GF-D8 (cell line): ENCODE results near the gene CRYL1.

Experiments used
- DNase-seq: peaks from one replicate; lab custom pipeline; 2025; lab: John Stamatoyannopoulos, UW

CRYL1 gene

DNA sequence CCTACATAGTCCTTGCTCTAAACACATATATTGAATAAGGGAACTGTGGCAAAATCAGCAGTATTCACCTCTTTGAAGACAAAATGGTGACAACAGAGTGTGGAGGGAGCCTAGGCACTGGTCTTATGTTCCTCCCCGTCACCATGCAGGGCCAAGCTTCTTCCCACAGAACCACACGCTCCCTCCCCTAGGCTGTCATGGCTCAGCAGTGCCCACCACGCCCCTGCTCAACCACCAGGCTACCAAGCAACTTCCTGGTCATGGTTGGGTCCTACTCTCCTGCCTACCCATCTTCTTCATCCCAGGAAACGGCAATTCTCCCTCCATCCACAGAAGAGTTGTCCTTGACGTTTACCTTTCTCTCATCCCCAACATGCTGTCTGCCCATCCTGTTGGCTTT, 126.1 kb downstream of the CRYL1 start:
- DNase-seq, result no peak

DNA sequence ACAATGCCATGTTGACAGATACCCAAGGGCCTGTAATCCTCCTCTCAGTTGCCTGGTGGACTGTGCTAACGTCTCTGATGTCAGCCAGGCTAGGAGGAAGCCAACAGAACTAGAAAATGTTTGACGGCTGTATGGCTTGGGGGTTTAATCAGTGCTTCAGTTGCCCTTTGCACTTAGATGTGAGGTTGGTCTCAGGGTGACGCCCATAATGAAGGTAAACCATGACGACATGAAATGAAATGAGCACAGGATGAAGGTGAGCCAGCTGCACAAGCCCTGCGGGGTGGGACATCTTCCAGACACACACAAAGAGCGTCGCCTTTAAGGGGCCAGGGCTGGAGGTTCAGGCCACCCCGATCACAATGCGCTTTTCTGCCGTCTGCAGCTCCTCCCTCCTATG, 127.2 kb downstream of the CRYL1 start:
- no peak for DNase-seq

DNA sequence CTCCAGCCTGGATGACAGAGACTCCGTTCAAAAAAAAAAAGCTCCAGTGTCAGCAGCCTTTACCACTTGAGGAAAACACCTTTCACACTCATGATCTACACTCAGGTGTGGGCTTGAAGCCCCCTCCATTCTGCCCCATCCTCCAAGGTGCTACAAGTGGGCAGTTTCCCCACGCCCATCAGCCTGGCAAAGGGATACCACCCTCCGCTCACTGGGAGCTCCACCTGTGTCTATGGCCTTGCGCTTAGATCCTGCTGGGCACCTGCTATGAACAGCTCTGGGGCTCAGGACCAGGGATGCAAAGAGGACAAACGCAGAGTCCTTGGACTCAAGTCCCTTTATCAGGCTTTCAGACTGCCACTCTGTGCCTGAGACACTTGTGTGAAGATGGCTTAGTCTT, 127.8 kb downstream of the CRYL1 start:
- DNase-seq, result no peak

DNA sequence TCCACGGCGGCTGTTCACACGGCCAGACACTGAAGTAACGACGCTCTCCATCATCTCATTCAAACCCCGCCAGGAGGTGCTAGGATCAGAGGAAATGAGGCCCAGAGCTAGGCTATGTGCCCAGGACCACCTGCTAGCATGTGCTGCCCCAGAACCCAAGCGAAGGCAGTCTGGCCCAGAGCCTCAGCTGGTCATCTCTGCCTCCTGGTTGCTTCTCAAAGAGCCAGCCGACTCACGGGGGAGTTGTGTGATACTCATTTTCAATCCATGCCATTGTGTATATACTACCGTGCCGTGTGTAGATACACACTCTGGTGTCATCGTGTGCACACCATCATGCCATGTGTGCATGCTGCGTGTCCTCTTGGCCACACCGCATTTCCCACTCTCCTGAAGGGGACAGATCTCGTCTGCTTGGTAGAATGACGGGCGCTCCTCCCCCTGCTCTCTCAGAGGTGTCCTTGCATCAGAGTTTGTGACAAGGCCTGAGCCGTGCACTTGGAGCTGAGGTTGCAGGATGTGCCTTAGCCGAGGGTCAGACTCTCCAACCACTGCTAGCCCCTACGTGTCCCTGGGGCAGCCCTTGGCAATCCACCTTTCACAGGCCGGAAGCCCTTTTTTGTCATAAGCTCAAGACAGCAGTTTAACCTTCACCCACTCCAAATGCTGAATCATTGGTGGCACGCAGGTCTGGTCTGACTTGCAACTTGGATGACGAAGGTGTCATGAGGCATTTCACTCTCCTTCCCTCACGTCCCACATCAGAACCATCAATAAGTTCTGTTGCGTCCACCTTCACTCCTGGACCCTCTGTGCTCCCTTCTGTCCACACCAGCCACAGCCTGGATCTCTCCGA, 130.4 kb downstream of the CRYL1 start:
- no peak for DNase-seq

DNA sequence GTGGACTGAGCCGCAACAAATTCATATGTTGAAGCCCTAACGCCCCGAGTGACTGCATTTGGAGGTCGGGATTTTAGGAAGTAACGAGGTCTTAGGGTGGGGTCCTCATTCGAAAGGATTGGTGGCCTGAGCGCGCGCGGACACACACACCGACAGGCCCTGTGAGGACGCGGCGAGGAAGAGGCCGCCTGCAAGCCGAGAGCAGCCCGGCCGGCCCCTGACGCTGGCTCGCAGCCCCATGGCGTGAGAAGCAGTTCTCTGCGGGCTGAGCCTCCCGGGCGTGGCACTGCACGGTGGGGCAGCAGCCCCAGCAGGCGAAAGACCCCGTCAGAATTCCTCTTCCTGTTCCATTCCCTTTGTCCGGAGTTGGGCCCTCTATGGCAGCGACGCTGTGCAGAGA, 131.2 kb downstream of the CRYL1 start:
- no peak for DNase-seq

DNA sequence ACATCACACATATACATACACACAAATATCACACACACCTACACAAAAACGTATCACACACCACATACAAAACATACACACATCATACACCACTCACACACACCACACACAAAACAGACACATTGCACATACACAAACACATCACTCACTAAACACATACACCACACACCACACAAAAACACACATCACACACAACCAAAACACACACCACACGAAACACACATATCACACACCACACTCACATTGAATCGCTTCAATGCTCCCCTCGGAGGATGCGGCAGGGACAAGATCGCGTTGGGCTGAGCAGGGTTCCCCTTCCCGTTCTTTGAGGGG, 131.5 kb downstream of the CRYL1 start:
- no peak for DNase-seq

DNA sequence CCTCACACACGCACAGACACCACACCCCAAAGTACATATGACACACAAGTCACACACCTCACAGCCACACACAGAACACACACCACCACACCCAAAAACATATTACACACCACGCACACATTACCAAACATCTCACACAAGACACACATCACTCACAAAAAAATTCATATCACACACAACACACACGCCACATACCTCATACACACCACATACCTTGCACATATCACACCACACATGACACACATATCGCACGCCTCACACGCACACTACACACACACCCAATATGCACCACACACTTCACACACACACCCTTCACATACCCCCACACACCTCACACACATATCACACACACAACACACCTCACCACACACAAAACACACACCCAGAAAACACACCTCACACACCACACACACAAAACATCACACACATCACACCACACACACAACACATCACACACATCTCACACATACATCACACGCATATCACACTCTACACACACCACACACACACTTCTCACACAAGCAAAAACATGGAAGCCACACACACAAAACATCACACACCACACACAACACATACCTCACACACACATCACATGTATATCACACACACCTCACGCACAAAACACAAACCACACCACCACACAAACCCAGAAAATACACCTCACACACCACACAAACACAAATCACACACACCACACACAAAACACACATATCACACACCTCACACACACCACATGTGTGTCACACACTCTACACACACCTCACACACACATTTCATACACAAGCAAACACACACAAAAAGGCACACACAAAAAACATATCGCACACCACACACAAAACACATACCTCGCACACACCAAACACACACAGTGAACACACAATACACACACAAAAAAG, 132.1 kb downstream of the CRYL1 start:
- no peak for DNase-seq

DNA sequence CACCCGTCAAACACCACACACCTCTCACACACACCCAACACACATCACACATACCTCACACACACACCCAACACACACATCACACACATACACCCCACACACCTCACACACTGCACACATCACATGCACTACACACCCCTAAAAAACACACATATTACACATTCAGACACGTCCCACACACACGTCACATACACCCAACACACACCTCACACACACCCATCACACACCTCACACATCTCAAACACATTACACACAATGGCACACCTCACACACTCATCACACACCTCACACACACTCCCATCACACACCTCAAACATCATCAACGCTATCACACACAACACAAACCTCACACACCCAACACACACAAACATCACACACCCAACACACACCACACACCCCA, 133.1 kb downstream of the CRYL1 start:
- DNase-seq, result no peak

DNA sequence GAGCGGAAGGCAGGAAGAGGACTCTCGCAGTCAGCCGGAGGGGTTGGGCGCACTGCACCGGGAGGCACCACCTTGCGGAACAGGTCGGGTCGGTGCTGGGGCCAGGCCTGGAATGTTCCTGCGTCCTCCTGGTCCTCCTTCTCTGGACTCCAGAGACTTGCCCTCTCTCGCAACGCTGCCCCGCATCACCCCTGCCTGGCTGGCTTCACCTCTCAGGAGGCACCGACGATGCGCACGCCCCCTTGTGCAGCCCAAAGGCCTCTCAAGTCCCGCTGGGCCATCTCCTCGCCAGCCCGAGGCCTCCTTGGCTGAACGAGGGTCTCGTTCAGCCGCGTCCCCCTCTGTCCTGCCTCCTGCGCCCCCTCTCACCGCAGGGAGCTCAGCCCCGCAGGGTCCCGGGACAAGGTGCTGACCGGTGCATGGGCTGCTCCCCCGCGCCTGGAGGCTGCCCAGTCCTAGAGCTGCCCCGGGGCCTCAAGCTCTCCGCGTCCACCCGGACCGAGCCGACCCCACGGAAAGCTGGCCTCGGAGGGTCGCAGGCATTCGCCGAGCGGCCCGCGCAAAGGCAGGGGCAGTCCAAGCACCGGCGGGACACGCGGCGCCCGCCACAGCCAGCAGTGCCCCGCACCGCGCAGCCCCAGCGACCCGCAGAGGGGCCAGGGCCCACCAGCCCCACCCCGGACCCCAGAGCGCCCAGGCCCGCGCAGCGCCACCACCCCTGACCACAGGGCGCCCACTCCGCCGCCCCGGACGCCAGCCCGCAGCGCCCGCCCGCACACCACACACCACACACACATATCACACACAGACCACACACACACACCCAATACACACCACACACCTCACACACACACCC, 133.8 kb downstream of the CRYL1 start:
- no peak for DNase-seq

DNA sequence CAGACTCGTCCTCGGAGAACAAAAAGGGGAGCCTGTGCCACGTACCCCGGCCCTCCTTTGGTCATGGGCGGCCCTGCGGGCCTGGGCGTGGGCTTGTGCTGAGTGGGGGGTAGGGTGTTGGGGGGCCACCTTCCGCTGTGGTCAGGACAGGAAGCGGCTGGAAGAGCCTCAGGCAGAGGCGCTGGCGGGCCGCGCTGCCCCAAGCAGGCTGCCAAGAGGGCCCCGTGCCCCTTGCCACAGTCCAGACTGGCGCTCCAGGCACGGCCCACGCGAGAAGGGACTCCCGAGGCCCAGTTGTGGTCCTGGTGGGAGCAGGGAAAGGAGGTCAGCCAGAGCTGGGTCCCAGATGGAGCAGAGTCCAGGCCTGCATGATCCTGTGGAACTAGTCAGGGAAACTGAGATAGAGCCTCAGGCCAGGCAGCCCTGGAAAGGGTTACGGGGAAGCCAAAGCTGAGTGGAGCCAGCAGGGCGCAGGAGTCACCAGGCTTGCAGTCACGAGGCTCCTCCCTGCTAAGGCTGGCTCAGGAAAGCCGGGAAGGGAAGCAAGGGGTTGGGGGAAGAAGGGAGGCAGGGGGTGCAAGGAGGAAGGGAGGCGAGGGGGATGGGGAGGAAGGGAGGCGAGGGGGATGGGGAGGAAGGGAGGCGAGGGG, 135.0 kb downstream of the CRYL1 start:
- DNase-seq, result no peak

DNA sequence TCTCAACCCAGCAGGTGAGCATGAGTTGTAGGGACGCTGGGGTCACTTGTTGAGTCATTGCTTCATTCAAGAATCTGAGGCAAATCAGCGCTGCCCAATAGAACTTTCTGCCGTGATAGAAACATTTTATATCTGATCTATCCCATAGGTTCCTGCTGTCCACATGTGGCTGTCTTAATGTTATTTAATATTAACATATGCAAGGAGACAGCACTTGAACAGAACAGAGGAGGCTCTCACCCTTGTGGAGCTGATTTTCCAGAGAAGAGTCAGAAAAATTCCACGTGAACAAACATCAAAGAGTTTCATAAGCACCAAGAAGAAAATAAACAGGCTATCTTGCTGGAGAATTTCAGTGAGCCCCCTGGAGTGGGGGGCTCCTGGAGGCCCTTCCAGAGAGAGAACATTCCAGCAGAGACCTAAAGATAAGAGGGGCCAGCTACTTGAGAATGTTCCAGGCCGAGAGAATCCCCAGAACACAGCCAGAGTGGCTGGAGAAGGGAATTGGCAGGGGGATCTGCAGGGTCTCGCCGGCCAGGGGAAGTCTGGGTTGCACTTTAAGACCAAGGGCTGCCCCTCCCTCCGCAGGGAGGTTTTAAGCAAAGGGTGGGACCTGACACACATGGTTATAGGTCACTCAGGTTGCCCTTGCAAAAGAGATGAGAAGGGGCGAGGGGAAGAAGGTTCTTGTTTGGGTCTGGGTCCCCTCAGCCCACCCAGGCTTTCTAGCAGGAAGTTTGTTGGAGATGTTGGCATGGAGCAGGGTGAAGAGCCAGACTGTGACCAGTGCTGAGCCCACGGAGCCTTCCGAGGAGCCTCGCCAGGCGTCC, 135.7 kb downstream of the CRYL1 start:
- DNase-seq, result no peak

DNA sequence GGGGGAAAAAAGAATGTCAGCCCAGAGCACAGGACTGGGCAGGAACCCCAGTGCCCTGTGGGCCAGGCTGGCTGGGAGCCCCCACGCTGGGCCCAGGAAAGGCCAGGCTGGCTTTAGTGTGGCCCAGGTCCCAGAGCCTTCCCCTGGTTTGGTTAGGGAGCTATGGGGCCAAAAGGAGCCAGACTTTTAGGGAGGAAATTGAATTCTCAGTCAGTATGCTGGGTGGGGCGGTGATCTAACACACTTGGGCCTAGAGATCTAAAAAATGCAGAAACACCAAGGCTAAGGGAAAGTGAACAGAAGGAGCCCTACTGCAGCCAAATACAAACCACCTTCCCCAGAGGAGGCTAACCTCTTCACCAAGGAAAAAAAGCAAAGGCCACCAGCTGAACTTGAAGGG, 137.5 kb downstream of the CRYL1 start:
- no peak for DNase-seq

DNA sequence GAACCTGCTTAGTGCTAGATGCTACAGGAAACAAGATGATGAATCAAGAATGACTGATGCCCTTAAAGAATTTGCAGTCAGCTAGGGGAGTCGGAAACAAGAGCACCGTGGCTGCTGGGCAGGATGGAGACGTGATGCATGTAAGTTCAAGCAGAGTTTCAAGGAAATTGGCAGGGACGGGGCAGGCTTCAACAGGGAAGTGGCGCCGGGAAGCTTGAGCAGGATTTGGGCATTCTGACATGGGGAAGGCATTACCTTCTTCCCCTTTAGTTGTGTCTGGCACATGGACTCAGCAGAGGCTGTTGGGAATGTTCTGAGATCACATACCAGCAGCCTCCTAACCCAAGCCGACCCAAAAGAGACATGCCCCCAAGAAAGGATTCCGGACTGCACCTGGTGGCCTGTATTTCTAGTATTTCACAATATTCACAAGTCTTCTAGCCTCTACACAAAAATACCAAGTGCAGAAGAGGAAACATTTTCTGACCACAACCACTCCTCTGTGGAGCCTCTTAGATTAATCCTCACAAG, 138.2 kb downstream of the CRYL1 start:
- peak; percentile 35 for DNase-seq

DNA sequence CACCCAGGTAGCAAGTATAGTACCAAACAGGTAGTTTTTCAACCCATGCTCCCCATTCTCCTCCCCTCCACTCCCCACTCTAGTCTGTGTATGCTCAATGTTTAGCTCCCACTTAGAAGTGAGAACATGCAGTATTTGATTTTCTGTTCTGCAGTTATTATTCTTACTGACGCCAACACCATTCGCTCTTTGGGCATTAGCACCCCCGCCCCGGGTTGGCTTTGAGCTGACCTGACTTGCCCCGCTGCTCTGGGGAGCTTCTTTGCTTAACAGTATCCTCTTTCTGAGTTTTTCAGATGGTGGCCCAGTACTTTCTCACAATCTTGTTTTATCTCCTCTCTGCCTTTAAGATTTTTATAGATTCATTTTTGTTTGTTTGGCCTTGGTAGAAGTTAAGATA, 138.7 kb downstream of the CRYL1 start:
- no peak for DNase-seq

DNA sequence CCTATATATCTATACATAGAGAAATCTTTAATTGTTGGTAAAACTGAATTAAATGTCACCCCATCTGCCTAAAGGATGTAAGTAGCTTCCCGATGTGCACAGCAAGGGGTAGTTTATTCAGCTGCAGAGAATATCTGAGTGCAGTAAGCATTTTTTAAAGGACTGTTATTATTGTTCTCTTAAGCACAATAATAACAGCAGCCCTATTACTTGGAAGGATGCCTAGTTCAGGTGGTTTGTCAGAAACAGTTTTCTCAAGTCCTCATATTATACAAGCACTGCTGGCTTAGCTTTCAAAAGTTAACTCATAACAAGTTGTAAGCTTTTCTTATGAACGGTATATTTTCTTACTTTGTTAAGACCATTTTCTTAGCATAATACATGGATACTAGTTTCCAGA, 142.6 kb downstream of the CRYL1 start:
- no peak for DNase-seq

DNA sequence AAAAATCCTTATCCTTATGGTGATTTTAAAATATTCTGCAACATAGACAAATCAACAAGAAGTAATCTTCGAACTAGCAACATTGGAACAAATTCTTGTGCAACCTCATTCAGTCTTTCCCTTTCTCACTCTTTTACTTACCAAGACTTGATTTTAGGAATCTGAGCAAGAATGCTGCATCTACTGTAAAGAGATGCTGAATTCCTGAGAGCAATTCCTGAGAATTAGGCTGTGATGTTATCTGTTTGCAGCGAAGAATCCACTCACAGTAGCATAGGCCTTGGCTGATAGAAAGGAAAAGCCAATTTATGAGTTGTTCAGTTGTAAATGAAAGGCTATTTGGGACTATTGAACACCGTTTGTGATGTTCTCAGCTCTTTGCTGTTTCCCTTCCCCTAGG, 144.3 kb downstream of the CRYL1 start:
- no peak for DNase-seq

DNA sequence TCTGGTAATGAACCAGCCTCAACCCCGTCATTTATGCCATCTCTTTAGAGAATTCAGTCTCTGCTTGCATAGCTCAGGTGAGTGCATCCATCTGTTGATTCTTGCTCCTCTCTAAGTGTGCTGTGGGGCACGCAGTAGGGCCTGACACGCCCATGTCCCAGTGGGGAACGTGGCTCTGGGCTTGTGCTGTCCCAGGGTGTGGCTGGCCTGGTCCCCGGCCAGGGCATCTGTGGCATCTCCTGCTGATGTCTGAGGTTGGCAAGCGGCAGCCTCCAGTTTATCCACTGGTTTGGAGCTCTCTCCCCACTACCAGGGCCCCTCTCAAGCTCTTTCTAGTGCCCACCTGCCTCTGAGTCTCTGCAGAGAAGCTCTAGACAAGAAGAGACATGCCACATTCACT, 146.9 kb downstream of the CRYL1 start:
- DNase-seq, result no peak

DNA sequence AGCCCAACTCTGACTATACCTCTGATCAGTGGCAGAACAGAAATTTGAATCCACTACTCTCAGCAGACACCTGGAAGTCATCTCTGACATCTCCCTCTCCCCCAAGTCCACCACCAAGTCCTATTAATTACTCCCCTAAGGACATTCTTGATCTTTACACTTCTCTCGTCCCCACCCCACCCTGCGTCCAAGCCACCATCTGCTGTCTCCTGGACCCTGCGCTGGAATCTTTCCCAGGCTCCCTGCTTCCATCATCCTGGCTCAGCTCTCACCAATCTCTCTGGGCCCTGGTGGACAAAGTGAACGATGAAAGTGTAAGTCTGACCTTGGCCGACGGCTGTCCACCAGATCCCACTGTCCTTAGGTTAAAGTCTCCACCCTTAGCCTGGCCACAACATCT, 147.9 kb downstream of the CRYL1 start:
- no peak for DNase-seq

DNA sequence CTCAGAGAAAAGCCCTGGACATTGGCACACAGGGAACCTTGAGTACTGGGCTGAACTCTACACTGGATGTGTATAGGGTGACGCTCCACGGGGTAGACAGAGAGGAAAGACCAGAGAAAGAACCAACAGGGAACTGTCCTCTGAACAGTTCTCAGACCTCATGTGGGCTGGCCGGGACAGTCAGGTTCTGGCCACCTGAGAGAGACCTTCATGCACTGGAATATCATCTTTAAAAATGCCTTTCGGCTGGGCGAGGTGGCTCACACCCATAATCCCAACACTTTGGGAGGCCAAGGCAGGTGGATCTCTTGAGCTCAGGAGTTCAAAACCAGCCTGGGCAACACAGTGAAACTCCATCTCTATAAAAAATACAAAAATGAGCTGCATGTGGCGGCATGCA, 149.8 kb downstream of the CRYL1 start:
- no peak for DNase-seq

DNA sequence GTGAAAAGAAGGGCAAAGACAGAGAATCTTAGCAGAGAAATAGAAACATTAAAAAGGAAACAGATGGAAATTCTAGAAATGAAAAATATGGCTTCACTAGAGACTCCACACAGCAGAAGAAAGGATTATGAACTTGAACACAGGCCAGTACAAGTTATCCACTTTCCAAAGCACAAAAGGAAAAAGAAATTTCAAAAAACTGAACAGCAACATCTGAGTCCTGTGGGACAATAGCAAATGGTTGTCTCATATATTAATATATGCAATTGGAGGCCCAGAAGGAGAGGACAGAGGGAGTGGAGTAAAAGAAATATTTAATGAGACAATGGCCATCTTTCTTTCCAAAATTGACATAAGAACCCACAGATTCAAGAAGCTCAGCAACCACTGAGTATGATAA, 151.8 kb downstream of the CRYL1 start:
- no peak for DNase-seq

DNA sequence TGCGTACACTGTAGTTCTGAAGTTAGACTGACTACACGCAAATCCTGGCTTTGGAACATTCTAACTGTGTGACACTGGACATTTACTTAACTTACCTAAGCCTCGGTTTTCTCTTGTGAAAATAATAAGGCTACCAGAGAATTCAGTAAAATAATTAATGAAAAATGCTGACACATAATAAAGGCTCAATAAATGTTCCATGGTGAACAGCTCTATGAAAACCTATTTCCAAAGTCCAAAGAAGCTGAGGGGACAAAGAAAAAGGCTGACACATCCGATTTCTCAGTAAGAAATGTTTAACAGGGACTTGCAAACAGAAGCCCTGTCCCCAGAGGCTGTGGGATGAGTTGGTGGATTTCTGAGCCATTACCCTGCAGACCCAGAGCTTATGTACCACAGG, 153.8 kb downstream of the CRYL1 start:
- DNase-seq, result no peak
